Stimulated activated CD4-positive, alpha-beta T cell treated with anti-CD3 and anti-CD28 coated beads, Interleukin-1b, Interleukin-23, amount 100 ng/mL, for 24 hours (primary cell): ENCODE data around the gene FILIP1L.

Source experiments
- DNase-seq, 4 experiments: peaks; one replicate each; pipeline ENCODE4 v3.0.0-alpha.2; 2020; ENCODE audit warnings: low read depth in 4 of 4, low spot score in 1 of 4

FILIP1L gene

DNA sequence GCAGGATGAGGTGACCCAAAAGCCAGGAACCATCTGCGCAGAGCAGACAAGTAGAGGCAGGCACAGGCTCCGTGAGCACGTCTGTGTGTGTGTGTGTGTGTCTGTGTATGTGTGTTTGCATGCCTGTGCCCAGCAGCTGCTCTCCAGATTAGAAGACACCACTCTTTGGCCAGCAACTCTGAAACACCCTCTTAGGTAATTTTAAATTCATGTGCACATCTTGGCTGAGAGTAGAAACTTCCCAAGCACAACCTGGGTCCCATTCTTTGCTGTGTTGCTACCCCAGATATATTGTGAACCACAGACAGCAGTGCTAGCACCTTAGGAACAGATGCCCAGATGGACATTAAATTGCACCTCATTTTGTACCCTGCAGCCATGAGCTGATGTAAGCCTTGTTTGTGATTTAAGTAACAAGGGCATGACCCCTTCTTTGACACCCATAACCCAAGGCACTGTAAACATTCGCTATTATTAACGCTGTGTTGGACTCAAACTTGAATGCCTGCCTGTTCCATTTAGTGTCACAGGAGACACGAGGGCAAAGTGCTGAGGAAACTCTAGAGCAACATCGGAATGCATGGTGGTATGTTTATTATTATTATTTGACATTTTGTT is at the start of gene FILIP1L:
Gene FILIP1L, minus strand, starts transcription at position 89 of the 618 bp plus-strand sequence.
- no peak for DNase-seq

DNA sequence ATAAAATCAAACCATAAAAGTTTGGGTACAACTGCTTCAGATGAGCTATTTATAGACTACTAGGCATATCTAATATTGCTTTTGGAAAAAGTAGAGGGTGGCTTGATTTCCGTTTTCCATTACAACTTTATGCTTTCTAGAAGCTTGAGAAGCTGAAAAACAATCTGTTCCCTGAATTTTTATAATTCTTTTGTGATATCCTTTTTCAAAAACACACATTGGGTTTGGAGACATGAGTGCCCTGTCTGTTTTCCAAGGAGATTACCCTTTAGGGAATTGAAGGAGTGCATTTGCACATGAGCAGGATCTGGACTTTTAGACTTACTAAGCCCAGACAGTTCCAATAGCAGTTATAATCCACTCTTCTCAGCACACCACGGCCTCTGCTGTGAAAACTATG is 49.5 kb upstream of the FILIP1L start:
- no peak for DNase-seq

DNA sequence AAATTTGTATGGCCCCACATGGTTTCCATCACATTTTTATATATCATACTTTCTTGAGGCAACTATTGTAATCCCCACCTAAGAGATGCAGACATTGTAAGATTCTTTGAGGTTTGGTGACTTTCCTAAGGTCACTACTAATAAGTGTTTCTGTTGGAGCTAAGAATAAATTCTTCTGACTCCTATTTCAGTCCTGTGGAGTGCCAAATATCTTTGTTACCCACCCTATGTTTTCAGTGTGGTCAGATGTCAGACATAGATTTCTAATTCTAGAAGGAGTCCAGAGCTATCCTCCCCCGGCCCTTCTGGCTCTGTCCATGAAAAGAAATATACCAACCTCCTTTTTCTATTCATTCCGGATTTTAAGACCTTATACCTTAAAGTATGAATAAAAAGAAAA is 46.2 kb upstream of the FILIP1L start:
- DNase-seq: no peak

DNA sequence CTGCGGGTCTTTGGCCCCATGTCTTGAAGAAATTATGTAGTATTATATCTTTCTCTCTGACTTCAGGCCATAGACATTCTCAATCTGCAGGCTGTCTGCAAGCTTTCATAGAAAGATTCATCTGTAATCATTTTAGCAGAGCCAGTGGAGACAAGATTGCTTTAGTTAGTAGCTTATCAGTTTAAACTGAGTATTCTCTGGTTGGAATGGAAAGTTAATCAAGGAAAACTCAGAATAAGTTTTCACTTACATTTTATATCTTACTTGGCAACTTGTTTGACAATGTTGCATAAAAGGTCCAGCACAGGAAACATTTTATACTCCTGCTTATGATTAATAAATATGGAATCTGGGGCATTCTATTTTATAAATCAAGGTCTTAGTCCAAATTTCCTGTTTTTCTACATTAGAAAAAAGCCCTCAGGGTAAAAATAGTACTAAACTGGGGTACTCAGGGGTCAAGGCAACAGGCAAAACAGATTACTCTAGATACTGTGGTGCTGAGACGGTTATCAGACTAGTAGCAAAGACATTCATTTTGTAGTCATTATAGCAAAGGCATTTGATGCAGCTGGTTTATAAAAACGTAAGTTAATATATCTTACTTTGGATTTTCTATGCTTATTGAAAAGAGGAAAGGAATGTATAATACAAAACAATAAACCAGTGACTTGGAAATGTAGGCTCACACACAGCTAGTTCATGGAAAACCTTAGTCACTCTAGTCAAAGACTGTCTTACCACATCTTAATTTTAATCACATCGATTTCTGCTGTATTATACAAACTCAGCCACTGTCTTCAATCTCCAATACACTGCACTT is 45.2 kb upstream of the FILIP1L start:
- no peak for DNase-seq

DNA sequence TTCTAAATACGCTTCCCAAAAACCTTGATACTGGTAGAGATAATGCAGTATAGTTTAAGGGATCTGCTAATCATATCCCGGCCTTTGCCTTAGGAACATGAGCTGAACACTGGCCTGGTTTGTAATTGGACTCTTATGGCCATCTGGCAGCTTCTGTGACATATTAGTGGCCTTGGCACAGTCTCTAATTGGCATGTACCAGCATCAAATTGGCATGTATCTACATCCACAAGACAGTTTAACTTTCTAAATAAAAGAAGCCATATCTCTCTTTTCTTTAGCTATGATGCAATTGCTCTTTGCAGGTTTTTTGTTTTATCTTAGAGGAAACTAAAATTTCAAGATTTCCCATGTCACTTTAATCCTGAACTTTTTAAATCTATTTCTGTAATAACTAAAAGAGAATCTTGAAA is 44.6 kb upstream of the FILIP1L start:
- DNase-seq: no peak

DNA sequence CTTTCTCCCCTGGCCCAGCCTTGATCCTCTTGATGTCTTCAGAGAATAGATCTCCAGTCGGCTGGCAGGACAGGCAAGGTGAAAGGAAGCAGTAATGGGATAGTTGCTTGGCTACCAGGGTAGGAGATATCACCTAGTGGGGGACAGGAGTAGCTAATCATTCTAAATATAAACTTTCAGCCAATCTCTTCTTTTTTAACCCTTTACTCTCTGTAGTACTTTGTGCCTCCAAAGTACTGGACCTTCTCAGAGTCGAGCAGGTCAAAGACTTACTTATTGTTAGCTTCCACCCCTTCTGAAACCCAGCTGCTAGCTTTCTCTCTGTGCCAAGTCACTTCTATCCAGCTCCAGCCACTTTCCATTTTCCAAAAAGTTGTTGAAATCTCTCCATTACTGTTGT is 43.4 kb upstream of the FILIP1L start:
- no peak for DNase-seq

DNA sequence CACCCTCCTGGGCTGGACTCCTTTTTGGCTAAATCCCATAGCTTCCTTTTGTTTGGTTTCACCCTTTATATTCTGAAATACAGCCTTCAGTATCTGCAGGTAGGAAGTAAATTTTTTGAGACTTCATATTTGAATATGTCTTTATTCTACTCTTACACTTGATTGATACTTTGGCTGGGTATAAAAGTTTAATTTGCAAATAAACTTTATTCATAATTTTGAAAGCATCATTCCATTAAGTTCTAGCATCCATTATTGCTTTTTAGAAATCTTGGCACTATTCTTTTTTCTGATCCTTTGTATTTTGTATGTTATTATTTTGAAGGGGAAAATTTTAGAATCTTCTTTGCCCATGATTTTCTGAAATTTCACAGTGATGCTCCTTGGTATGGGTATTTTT is 41.3 kb upstream of the FILIP1L start:
- DNase-seq: no peak

DNA sequence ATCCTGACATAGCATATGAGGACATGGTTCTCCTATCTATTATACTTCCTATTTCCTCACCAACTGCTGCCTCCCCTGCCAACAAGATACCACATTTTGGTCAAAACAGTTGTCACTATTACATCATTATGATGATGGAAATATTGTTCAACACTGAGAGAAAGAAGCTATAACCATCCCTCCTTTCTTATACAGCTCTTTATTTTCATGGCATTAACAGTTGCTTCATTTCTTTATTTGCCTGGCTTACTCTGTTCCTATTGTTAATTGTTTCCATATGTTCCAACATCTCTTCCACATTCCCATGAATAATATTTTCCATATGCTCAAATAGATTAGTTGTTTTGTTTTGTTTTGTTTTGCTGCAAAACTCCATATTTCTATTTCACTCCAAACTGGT is 40.8 kb upstream of the FILIP1L start:
- no peak for DNase-seq

DNA sequence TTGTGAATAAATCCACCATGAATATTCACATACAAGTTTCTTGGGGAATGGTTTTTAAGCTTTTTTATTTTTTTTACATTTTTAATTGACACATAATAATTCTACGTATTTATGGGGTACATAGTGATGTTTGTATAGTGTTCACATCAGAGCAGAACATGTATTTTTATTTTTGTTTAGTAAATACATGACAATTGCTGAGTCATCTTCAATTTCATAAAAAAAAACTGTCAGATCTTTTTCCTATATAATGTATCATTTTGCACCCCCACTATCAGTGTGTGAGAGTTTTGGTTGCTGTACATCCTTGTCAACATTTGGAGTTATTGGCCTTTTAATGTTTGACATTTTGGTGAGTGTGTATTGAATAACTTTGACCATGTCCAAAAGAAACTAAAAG is 39.9 kb upstream of the FILIP1L start:
- DNase-seq: no peak

DNA sequence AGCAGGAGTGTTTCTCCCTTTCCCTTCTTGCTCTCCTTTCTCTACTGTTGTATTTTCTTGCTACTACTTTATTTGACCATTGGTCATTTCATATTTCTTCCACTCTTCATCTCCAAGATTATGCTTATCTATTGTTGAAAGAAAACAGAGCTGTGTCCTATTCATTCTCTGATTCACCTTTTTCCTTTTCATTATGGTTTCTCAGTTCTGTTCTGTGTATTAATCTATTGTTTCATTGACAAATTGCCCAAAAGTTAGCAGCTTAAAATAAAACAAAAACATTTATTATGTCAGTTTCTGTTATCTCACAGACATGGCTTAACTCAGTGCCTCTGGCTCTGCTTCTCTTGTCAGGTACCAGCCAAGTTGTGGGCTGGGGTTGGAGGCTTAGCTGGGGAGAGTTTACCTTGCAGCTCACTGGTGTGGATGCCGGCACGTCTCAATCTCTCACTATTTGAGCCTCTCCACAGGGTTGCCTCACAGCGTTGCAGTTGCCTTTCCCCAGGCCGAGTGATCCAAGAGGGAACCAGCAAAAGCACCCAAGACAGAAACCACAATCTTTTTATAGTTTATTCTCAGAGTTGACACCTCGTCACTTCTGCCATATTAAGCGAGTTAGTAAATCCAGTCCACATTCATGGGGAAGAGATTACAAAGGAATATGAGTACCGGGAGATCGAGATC is 36.9 kb upstream of the FILIP1L start:
- no peak for DNase-seq

DNA sequence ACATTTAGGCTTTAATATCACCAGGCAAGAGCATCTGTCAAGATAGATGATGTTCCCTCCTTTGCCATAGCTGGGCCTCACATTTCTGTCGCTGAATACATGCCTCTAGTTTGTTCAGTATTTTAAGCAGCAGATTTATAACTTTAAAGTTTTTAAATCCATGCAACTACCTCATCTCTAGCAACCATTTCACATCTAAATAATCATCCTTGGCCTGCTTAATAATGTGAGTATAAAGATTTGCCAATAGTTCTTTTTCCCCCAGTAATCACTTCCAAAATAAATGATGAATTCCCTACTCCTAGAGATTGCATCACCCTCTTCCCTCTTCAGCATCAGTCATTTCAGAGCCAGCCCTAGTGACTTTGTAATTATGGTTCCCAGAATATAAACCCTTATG is 36.2 kb upstream of the FILIP1L start:
- DNase-seq: no peak

DNA sequence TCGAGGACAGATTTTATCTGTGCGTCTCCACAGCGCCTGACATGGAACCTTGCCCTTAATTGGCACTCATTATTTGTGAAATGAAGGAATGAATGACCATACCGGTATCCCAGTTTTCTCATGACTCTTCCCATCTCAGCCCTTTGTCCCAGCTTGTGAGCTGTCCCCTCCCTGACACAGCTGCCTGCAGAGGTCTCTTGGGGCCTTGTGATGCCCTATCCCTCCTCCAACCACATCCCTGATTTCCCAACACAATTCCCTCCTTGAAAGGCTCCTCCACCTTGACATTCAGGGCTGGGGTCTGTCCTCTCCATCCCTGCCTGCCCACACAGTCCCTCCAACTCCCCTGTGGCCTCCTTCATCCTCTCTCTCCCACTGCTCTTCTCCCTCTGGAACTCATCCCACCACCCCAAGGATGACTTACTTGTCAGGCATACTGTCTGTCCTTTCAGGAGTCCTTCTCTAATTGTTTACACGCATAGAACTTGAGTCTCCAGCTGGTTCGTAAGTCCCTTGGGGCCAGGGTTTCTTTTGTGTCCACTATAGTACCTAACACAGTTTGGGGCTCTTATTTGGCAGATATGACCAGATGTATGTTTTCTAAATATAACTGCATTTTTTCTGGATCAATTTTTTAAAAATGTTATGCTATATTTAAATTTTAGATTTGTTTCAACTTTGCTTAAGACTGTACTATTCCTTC is 35.6 kb upstream of the FILIP1L start:
- DNase-seq: no peak

DNA sequence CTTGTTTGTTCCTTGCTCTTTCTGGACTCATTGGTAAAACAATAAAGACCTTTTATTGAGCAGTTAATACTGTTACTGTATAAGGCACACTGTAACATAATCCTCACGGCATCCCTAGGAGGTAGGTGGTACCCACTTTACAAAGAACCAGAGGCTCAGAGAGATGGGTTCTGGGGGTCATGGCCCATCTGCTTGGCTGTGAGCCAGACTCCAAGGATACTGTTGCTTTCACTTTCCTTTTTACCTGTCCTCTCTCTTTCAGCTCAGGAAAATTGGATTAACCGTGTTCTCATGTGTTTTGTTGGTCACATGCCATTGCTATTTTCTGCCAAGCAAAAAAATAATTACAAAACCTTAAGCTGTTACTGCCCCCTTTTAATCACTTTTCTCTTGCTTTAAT is 34.8 kb upstream of the FILIP1L start:
- DNase-seq: no peak

DNA sequence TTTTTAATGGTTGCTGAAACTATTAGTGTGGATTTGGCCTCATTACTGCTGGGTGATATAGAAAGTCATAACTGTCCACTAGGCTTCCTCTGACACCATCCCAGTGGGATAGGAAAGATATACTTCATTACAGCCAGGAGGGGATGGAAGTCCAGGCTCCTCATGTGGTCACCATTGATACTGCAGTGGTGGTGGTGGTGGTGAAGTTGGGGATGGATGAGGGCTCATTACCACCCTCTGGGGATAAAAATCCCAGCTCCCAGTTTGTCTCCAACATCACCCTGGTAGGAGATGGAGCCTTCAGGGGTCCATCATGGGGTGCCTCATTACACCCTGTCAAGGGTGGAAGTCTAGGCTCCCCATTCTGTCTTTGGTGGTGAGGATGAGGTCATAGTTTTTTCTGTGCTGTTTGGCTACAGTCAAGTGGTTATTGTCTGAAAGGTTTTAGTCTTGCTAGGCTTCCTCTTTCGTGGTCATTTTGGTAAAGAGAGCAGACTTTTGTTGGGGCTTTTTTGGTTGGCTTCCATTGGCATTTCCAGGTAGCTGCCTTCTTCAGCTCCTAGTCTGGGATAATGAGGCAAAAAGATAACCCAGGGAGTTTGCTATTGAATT is 30.1 kb upstream of the FILIP1L start:
- DNase-seq: no peak

DNA sequence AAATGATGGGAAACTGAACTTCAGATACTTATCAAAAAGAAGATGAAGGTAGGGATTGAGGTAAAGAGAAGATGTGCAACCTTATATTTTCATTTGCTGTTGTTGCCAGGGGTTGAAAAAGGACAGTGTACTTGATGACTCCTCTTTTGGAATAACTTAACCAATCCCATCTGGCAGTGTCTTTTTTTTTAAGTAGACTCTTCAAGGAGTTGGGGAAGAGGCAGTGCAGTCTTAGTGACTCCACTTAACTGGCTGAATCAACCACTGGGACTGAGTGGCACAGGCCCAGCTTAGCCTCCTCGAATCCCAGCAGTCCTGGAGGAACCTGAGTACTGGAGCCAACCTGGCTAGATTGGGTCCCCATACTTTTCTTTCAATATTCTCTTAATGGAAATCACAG is 27.3 kb upstream of the FILIP1L start:
- DNase-seq: no peak

DNA sequence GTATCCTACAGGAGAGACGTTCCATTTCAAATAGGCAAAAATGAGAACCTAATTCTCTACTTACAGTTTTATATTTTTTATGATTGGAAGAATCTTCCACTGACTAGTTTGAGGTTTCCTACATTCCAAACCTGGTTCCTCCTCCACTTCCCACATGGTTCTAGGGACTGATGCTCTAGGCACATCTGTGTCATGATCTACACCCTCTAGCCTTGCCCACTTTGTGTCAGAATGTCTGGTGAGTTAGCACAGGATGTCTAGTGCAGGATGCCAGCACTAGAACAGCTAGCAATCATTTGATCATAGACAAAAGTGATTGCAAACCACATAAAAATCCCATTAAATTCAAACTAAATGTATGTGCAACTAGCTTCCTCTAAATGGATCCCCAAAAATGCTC is 26.7 kb upstream of the FILIP1L start:
- DNase-seq: no peak

DNA sequence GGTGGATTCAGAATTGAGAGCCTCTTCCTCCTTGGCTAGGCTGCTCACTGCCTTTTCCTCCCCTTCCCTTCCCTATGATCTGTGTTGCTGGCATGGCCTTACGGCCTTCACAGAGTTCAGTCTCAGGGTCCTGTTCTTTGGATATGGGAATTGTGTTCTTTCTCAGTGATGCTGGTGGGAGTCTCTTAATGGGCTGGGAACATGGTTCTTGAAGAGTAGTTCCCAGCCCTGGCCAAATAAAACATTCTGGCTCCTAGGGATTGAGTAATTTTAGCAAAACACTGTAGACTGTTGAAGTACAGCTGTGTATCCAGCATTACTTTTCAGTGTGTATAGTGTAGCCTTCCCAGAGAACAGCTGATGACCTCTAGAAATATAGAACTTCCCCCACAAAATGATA is 22.6 kb upstream of the FILIP1L start:
- DNase-seq: no peak

DNA sequence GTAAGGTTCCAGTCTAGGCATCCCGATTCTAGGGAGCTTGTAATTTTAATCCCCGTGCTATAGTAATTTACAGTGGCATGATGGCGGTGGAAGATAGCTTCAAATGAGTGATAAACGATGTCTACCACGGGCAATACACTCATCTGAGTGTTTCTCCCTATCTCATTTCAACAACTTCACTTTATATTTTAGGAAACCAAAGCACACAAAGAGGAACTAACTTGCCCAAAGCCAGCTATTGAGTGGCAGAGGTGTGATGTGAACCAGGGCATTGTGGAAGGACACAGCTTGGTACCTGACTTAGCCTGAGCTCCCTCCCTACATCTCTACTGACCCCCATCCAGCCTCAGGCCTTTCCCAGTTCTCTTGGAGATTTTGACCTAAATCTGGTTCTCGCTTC is 16.9 kb upstream of the FILIP1L start:
- no peak for DNase-seq

DNA sequence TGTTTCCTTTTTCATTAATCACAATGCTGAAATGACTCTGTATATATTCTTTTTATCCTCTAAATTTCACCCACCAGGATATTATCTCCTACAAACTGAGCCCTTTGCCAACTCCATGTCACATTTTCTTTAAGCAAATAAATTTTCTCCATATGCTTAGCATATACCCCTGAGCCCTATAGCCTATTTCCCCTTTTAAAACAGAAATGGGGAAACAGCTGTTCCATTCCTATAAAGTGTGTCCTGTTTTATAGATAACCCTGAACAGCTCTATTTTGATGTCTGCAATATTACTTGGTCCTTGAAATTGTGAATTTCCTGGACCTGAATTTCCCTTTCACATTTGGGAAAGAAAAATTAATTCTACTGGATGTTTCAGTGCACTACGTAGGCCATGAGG is 15.6 kb upstream of the FILIP1L start:
- no peak for DNase-seq

DNA sequence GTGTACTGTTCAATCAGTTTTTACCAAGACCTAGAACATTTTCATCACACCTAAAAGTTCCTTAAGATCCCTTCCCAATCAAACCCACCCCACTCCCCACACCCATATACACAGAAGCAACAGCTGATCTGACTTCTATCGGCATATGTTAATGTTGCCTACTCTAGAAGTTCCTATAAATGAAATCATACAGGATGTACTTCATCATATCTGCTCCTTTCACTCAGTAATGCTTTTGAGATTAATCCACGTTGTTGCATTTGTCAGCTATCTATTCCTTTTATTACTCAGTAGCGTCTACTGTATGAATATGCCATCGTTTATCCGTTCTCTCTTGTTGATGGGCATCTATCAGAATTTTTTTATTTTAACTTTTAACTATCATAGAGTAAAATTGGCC is 14.3 kb upstream of the FILIP1L start:
- no peak for DNase-seq

DNA sequence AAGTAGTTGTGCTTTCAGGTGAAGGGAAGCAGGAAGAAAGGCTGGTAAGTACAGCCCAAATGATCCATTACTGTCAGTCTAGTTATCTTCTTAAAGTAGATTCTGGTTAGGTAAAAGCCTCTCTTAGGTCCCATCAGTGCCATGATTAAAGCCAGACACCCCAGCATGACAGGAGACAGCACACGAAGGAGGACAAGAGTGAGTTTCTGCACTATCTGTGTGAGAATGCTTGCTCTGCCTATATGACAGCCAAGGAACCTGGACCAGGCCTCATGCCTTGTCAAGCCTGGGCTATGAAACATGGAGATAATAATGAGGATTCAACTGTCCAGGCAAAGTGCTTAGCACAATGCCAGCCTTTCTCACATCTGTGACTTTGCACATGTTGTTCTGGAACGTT is 13.5 kb upstream of the FILIP1L start:
- DNase-seq: no peak
